ENCODE measurements around the gene WDR72.

The WDR72 gene

DNA sequence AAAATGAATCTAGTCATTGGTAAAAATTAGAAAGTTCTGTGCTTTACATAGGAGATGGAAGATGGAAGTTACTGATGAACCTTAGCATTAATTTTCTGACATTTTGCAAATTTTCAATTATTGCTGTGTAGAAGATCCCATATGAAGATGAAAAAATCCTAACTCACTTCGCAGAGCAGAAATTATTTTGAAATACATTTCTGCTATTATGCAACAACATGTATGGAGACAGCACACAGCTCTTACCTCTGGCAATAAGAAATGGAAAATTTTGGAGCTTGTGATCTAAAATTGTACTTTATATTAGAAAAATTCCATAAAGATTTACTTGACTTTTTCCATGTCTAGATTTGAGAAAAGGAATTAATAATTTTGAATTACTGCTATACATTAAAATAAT, 177.9 kb downstream of the WDR72 start:
- Histone ChIP-seq H3K9ac (ENCODE audit: low read length) (no peak overlapping the region), H3K4me1 (ENCODE audit: control insufficient read depth, low read depth, low read length) (no peaks in the 10 kb centered on the region), H3K27ac (ENCODE audit: low read length) (no peak overlapping the region), H3K36me3 (ENCODE audit: control insufficient read depth, low read depth, low read length) (no peaks in the 10 kb centered on the region), H3K9me3 (ENCODE audit: control insufficient read depth, low read depth, low read length) (no peaks in the 10 kb centered on the region), H3K4me3 (ENCODE audit: low read length) (no peak overlapping the region), H3K27me3 (ENCODE audit: control insufficient read depth, insufficient read depth, low read length) (no peaks in the 10 kb centered on the region)

DNA sequence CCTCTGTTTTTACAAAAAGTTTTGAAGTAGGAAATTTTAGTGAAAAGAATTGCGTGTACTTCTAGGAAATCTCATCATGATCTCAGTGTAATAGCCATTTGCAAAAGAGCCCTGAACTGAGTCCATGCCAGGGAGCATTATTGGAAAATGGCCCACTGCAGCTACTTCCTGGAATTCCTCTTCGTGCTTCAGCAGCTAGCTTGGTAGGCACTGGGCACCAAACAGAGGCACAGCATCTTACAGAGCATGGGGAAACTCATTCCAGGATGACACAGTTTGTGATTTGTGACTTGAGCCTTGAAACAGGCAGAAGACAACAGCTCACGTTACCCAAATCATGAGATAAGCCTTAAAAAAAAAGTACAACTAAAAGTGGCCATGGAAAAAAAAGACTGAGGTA, 179.1 kb downstream of the WDR72 start:
- Histone ChIP-seq H3K27ac (ENCODE audit: low read length) (no peak overlapping the region), H3K4me3 (ENCODE audit: low read length) (no peak overlapping the region), H3K27me3 (ENCODE audit: control insufficient read depth, insufficient read depth, low read length) (no peaks in the 10 kb centered on the region), H3K36me3 (ENCODE audit: control insufficient read depth, low read depth, low read length) (no peaks in the 10 kb centered on the region), H3K9ac (ENCODE audit: low read length) (no peak overlapping the region), H3K4me1 (ENCODE audit: control insufficient read depth, low read depth, low read length) (no peaks in the 10 kb centered on the region), H3K9me3 (ENCODE audit: control insufficient read depth, low read depth, low read length) (no peaks in the 10 kb centered on the region)

DNA sequence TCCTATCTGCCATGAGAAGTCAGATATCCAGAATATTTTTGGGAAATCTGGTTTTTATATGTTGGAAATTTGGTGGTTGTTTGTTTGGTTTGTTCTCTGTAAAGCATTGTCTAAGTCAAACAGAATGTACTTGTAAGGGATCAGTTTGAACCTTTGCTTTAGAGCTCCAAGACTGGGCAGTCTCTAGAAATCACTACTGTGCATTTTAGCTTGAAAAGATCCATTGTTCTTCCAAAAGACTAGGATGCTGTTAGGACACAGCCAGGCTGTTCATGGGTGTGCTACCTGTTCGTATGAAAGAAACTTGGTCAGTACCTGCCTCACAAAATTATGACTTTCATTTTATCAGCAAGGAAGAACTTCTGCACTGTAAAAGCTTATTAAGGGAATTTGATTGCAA, 182.6 kb downstream of the WDR72 start:
- Histone ChIP-seq H3K9ac (ENCODE audit: low read length) (no peak overlapping the region), H3K4me3 (ENCODE audit: low read length) (no peak overlapping the region), H3K36me3 (ENCODE audit: control insufficient read depth, low read depth, low read length) (no peaks in the 10 kb centered on the region), H3K9me3 (ENCODE audit: control insufficient read depth, low read depth, low read length) (no peaks in the 10 kb centered on the region), H3K27me3 (ENCODE audit: control insufficient read depth, insufficient read depth, low read length) (no peaks in the 10 kb centered on the region), H3K4me1 (ENCODE audit: control insufficient read depth, low read depth, low read length) (no peaks in the 10 kb centered on the region), H3K27ac (ENCODE audit: low read length) (no peak overlapping the region)

DNA sequence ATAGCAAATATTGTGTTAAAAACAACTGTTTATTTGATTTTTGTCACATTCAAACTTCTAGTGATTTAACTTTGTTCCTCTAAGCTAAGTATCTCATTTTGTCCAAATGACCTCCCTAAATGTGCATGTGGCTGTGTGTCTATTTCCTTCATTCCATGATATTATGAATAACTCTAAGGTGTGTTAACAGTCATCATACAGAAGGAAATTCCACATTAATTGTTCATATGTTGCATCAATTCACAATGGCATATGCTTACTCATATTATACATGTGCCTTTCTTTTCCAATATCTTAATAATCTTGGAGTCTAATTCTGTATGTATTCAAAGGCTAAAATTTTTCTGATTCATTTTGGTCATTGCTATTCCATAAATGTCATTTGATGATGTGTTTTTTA, 186.4 kb downstream of the WDR72 start:
- no peak overlapping the region for H3K27ac ChIP-seq (ENCODE audit: low read length)
- H3K9ac ChIP-seq (ENCODE audit: low read length) = no peak overlapping the region
- H3K4me3 ChIP-seq (ENCODE audit: low read length) = no peak overlapping the region
- no peaks in the 10 kb centered on the region for H3K36me3 ChIP-seq (ENCODE audit: control insufficient read depth, low read depth, low read length)
- H3K27me3 ChIP-seq (ENCODE audit: control insufficient read depth, insufficient read depth, low read length) = no peaks in the 10 kb centered on the region
- H3K4me1 ChIP-seq (ENCODE audit: control insufficient read depth, low read depth, low read length) = no peaks in the 10 kb centered on the region
- no peaks in the 10 kb centered on the region for H3K9me3 ChIP-seq (ENCODE audit: control insufficient read depth, low read depth, low read length)

DNA sequence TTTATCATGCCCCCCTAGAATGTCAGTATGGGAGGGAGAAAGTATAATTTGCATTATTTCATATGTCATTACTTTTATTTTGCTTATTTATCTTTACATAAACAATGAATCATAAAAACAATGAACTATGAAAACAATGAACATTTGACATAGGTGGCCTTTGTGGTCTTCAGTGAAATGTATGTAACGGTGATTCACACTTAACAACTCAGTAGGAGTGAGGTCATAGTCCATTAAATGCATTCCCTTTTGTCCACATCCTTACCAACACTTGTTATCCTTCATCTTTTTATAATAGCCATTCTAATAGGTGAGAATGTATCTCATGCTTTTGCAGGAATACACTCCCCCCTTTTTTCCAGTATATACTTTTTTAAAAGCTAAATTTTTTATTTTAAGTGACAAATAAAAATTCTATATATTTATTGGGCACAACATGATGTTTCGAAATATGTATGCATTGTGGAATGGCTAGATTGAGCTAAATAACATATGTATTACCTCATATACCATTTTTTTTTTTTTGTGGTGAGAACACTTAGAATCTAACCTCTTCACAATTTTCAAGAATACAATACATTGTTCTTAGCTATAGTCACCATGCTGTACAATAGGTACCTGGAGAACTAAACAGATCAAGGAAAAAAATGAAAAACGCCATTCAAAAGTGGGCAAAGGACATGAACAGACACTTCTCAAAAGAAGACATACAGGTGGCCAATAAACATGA, 189.5 kb downstream of the WDR72 start:
- H3K27me3 ChIP-seq (ENCODE audit: control insufficient read depth, insufficient read depth, low read length) = no peaks in the 10 kb centered on the region
- H3K9me3 ChIP-seq (ENCODE audit: control insufficient read depth, low read depth, low read length) = no peaks in the 10 kb centered on the region
- no peaks in the 10 kb centered on the region for H3K4me1 ChIP-seq (ENCODE audit: control insufficient read depth, low read depth, low read length)
- H3K36me3 ChIP-seq (ENCODE audit: control insufficient read depth, low read depth, low read length) = no peaks in the 10 kb centered on the region
- H3K9ac ChIP-seq (ENCODE audit: low read length) = no peak overlapping the region
- no peak overlapping the region for H3K4me3 ChIP-seq (ENCODE audit: low read length)
- H3K27ac ChIP-seq (ENCODE audit: low read length) = no peak overlapping the region

DNA sequence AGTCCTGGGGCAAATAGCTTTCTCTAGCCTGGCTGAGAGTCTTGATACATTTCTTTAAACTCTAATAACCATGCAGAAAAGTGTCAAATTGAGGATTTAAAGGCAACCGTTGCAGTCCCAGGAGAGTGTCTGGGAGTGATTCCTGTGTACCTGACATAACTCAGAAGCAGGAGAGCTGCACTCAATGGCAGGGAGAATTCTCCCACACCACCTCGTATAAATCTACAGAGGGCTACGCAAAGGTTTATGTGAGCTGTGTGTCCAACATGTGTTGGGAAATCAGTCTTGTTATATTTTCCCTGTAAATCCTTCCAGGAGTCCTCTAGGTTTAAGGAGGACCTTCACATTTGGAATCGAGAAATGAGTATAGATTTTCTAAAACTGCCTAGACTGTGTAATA, 192.6 kb downstream of the WDR72 start:
- Histone ChIP-seq H3K4me3 (ENCODE audit: low read length) (no peak overlapping the region), H3K9me3 (ENCODE audit: control insufficient read depth, low read depth, low read length) (no peaks in the 10 kb centered on the region), H3K27ac (ENCODE audit: low read length) (no peak overlapping the region), H3K36me3 (ENCODE audit: control insufficient read depth, low read depth, low read length) (no peaks in the 10 kb centered on the region), H3K27me3 (ENCODE audit: control insufficient read depth, insufficient read depth, low read length) (no peaks in the 10 kb centered on the region), H3K4me1 (ENCODE audit: control insufficient read depth, low read depth, low read length) (peaks cover 4% of the 10 kb centered on the region), H3K9ac (ENCODE audit: low read length) (no peak overlapping the region)

DNA sequence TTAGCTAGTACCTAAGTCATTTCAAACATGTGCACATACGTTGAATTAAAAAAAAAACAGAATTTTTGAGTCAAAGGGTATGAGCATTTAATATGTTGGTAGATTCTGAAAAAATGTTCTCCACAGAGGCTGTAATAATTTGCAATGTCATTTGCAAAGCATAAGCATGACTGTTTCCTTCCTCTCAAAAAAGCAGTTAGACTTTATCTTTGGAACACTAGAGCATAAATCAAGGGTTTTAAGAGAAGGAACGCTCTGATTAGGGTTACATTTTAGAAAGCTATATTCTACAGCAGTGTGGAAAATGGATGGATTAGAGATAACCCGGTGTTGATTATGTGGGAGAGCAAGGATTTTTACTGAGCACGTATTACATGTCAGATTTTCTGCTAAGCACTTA, 193.7 kb downstream of the WDR72 start:
- Histone ChIP-seq H3K36me3 (ENCODE audit: control insufficient read depth, low read depth, low read length) (no peaks in the 10 kb centered on the region), H3K27ac (ENCODE audit: low read length) (no peak overlapping the region), H3K9me3 (ENCODE audit: control insufficient read depth, low read depth, low read length) (no peaks in the 10 kb centered on the region), H3K9ac (ENCODE audit: low read length) (no peak overlapping the region), H3K27me3 (ENCODE audit: control insufficient read depth, insufficient read depth, low read length) (no peaks in the 10 kb centered on the region), H3K4me3 (ENCODE audit: low read length) (no peak overlapping the region), H3K4me1 (ENCODE audit: control insufficient read depth, low read depth, low read length) (peaks cover 10% of the 10 kb centered on the region)

DNA sequence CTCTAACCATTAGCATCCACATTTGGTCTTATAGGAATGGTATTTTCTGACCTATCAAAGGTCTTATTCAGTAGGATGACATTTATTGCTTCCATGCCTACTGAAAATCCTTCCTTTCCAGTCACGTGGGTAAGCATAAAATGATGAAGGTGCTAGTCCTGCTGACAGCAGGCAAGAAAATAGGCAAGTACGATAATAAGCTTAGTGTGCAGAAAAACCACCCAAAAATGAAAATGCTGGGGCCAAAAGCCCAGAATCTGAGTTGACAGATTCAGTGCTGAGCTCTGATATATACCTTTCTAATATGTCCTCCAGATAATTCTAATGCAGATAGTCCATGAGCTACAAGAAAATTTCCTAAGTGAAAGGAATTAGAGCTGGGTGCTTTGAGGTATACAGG, 194.8 kb downstream of the WDR72 start:
- H3K9ac ChIP-seq (ENCODE audit: low read length) = no peak overlapping the region
- no peaks in the 10 kb centered on the region for H3K9me3 ChIP-seq (ENCODE audit: control insufficient read depth, low read depth, low read length)
- H3K4me3 ChIP-seq (ENCODE audit: low read length) = no peak overlapping the region
- H3K27me3 ChIP-seq (ENCODE audit: control insufficient read depth, insufficient read depth, low read length) = no peaks in the 10 kb centered on the region
- no peak overlapping the region for H3K27ac ChIP-seq (ENCODE audit: low read length)
- peaks cover 18% of the 10 kb centered on the region for H3K4me1 ChIP-seq (ENCODE audit: control insufficient read depth, low read depth, low read length)
- H3K36me3 ChIP-seq (ENCODE audit: control insufficient read depth, low read depth, low read length) = no peaks in the 10 kb centered on the region

DNA sequence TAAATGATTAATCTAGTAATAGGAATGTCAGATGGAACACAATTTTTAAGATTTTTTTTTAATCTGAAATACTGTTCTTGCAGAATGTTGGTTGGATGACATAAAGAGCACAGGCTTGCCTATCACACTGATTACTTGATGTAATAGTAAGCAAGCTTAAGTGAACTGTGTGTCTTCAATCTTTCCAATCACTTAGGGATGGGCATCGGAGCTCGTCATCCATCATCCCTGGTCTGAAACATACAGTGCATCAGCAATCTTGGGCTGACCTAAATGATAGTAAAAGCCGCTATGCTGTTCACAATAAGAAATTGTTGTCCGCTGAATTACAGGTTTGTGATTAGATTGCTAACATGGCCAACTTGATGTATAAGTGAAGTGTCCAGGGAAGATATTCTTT, 195.8 kb downstream of the WDR72 start:
- Histone ChIP-seq H3K4me1 (ENCODE audit: control insufficient read depth, low read depth, low read length) (peaks cover 29% of the 10 kb centered on the region), H3K4me3 (ENCODE audit: low read length) (no peak overlapping the region), H3K36me3 (ENCODE audit: control insufficient read depth, low read depth, low read length) (no peaks in the 10 kb centered on the region), H3K27me3 (ENCODE audit: control insufficient read depth, insufficient read depth, low read length) (no peaks in the 10 kb centered on the region), H3K9ac (ENCODE audit: low read length) (no peak overlapping the region), H3K9me3 (ENCODE audit: control insufficient read depth, low read depth, low read length) (no peaks in the 10 kb centered on the region), H3K27ac (ENCODE audit: low read length) (no peak overlapping the region)

DNA sequence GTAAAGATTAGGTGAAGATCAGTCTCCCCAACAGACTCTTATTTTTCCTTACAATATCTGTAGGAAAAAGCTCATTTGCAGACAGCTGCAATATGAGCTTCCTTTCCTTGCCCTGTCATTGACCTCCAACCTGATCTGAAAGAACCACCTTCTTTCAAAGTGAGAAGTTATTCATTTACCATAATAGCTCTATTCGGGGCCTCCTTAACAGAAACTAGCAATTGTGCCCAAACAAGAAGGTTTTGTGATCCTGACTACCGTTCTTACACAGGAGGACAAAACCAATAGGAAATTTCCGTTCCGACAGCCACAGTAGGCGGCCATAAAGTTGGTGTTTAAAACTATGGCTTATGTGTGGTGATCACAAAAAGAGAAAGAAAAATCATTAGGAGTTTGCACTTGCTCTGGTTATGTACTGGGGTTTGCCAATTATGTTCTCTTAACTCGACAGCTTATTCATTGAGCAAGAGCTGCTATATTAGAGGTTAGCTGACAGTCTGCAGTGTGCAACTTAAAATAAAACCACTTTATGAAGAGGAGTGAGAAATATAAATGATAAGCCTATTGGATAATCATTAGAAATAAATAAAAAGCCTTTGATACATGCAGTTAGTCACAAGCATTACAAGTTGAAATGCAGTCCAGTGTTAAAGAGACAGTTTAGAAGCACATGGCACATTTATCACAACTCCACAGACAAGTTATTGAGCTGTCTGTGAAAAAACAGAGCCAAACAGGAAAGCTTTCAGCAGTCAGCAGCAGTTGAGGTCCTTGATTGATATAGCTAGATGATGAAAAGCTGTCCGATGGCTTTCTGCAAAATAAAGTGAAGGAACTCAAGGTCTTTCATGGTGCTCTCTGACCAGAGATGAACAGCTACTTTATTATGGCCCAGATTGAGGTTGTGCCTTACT, 199.8 kb downstream of the WDR72 start:
- Histone ChIP-seq H3K4me3 (ENCODE audit: low read length) (no peak overlapping the region), H3K9ac (ENCODE audit: low read length) (no peak overlapping the region), H3K27ac (ENCODE audit: low read length) (no peak overlapping the region), H3K27me3 (ENCODE audit: control insufficient read depth, insufficient read depth, low read length) (no peaks in the 10 kb centered on the region), H3K36me3 (ENCODE audit: control insufficient read depth, low read depth, low read length) (no peaks in the 10 kb centered on the region), H3K9me3 (ENCODE audit: control insufficient read depth, low read depth, low read length) (no peaks in the 10 kb centered on the region), H3K4me1 (ENCODE audit: control insufficient read depth, low read depth, low read length) (peaks cover 32% of the 10 kb centered on the region)

DNA sequence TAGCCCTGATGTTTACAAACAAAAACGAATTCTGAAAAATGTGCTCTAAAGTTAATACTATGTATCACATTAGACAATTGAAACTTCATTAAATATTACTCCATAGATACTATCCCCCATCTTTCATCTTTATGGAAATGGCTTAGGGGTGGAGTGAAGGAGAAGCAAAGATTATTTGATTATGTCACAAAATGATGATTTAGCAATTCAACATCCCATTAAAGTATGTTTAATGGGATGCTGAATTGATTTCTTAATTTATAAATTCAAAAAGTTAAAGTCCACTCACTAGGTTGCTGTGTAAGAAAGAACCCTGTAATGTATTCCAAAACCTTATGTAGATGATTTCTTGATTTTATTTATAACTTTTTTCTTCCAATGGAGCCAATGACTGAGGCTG, 201.1 kb downstream of the WDR72 start:
- H3K36me3 ChIP-seq (ENCODE audit: control insufficient read depth, low read depth, low read length) = no peaks in the 10 kb centered on the region
- no peak overlapping the region for H3K27ac ChIP-seq (ENCODE audit: low read length)
- no peaks in the 10 kb centered on the region for H3K27me3 ChIP-seq (ENCODE audit: control insufficient read depth, insufficient read depth, low read length)
- H3K4me1 ChIP-seq (ENCODE audit: control insufficient read depth, low read depth, low read length) = peaks cover 32% of the 10 kb centered on the region
- no peak overlapping the region for H3K9ac ChIP-seq (ENCODE audit: low read length)
- H3K4me3 ChIP-seq (ENCODE audit: low read length) = no peak overlapping the region
- H3K9me3 ChIP-seq (ENCODE audit: control insufficient read depth, low read depth, low read length) = no peaks in the 10 kb centered on the region

DNA sequence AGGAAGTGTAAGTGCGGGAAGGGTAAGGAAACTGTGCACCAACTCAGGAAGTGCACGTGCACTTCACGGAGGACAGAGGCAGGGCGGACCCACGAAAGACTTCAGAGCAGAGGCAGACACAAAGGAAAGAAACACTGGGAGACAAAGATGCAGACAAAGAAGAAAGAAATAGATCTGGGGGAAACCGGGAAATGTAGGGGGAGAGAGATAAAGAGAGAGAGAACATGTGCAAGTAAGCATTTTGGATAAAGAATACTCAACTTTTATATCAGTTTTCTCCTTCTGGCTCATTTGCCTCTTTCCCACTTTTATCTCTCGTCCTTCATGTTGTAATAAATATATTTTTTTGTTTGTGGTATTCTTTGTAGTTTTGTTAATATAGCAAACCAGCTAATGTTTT, 204.2 kb downstream of the WDR72 start:
- Histone ChIP-seq H3K4me1 (ENCODE audit: control insufficient read depth, low read depth, low read length) (peaks cover 19% of the 10 kb centered on the region), H3K9ac (ENCODE audit: low read length) (no peak overlapping the region), H3K27me3 (ENCODE audit: control insufficient read depth, insufficient read depth, low read length) (no peaks in the 10 kb centered on the region), H3K27ac (ENCODE audit: low read length) (no peak overlapping the region), H3K4me3 (ENCODE audit: low read length) (no peak overlapping the region), H3K9me3 (ENCODE audit: control insufficient read depth, low read depth, low read length) (no peaks in the 10 kb centered on the region), H3K36me3 (ENCODE audit: control insufficient read depth, low read depth, low read length) (no peaks in the 10 kb centered on the region)

Data from iPS-18a (cell line).